HG03439 (cell line): ENCODE results near the gene TEX101.

Experiments
- ATAC-seq: cut with Tn5 transposase; IDR thresholded peaks from one replicate; pipeline ENCODE4 v1.9.1; 2021; ENCODE audit warnings: mild to moderate bottlenecking, moderate library complexity; ENCODE audit not compliant: unreplicated experiment

The TEX101 gene

GRCh38 chr19:43445426-43445825 lies 30.7 kb downstream of the TEX101 start:
- no peak for ATAC-seq

- ATAC-seq: no peak
Observed at GRCh38 chr19:43446746-43447489, 32.2 kb downstream of the TEX101 start.

GRCh38 chr19:43447655-43448054 lies 33.0 kb downstream of the TEX101 start:
- ATAC-seq: no peak

- ATAC-seq: no peak
Observed at GRCh38 chr19:43450545-43450997, 35.9 kb downstream of the TEX101 start.

DNA sequence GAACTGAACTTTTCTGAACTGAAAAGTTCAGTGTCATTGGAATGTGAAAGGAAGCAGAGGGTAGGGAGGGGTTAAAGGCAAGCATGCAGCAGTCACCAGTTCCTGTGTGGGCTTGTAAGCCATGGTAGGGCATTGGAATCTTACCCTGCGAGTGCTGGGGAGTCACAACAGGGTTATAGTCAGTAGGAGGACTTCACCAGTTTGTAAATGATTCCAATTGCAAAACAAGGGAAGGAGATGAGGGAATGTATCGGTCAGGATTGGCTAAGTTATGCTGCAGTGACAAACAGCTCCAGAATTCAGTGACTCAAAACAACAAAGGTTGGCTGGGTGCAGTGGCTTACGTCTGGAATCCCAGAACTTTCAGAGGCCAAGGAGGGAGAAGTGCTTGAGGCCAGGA lies 37.9 kb downstream of the TEX101 start:
- no peak for ATAC-seq

DNA sequence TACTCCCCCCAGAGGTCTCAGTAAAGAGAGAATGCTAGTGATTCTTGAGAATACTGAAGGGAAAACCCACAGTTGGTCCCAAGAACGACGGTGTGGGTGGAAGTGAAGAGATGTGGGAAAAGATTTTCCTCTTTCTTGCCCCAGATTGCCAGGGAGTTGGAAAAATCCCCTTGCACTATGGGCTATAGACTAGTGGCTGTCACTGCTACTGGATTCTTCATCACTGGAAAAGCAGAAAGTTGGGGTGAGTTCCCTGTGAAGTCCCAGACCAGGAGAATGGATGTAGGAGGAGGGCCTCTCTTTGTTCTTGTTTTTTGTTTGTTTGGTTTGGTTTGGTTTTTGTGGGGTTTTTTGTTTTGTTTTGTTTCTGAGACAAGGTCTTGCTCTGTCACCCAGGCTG lies 39.3 kb downstream of the TEX101 start:
- ATAC-seq: no peak

DNA sequence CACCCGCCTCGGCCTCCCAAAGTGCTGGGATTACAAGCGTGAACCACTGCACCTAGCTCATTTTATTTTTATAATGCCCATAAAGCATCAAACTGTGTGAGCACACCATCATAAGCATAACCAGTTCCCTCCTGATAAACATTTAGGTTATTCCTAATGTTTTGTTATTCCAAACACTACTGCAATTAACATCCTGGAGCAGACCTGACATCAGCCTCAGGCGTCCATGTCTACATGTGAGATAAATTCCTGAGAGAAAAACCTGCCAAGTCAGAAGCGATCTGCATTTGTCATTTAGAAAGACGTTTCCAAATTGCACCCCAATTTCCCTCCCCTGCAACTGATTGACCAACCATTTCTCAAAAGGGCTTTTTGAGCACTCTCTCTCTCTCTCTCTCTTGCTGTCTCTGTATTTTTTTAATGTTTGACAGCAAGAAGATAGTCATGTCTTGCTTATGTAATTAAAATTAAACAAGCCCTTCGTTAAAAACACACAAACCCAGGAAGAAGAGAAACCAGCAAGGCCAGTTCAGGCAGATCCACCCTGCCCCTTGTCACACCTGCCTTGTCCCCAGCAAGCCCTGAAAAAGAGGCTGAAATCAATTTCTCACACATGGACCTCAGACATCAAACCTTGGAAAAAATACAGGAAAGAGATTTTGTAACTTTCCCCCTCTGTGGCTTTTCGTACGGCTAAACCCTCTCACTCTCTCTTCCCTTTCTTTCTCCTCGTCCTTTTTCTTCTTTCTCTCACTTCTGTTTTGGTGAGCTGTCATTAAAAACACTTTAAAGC lies 40.8 kb downstream of the TEX101 start:
- ATAC-seq: no peak

DNA sequence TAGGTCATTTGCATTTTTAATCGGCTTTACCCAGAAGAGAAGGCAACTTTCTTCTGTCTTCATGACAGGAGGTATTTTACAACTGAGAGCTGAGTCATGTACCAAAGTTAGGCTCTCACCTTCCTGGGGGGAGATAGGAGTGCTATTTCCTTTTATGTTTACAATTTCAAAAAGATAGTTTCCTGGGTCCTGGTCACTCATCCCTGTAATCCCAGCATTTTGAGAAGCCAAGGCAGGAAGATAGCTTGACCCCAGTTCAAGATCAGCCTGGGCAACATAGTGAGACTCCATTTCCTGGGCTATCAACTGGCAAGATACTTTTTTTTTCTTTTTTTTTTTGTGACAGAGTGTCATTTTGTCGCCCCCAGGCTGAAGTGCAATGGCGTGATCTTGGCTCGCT lies 43.1 kb downstream of the TEX101 start:
- no peak for ATAC-seq

DNA sequence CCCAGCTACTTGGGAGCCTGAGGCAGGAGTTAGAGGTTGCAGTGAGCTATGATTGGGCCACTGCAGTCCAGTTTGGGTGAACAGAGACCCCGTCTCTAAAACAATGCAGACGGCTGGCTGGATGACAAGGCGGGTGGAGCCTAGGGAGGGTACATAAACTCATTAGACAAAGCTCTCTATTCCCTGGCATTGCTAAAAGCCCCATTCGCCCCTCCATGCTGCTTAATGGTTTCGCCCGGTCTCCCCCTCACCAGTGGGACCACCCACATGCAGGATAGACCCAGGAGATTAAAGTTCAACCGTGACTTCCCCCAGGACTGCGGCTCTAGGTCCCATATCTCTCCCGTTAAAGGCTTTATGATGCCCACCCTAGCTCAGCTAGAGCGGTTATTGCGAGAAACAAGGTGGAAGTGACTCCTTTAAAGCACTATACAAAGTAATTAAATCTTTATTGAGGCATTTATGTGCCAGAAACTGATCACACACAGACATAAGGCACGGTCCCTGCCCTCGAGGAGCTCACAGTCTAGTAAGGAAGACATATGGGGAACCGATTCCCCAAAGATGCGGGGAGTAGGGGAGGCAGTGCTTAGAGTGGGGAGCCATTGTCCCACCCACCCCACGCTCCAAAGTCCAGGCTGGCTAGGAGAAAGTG lies 45.8 kb downstream of the TEX101 start:
- no peak for ATAC-seq

DNA sequence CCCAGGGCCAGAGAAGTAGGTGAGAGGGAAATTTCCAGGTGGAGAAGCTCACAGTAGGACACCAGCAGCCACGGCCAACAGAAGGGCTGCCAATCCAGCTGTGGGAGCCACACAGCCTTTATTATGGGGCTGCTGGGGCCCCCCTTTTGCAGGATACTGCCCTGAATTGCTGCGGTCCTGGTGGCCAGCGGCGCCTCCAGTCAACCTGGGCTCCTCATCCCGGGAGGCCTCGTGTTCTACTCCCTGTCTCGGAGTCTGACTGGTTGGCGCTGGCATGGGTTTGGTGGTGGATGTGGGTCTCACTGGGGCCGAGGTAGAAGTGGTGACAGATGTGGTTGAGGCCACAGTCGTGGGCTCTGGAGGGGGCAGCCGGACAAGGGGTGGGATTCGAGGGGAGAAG lies 46.6 kb downstream of the TEX101 start:
- no peak for ATAC-seq

- ATAC-seq: no peak
Observed at GRCh38 chr19:43462383-43462782, 47.7 kb downstream of the TEX101 start.

GRCh38 chr19:43462785-43463380 lies 48.2 kb downstream of the TEX101 start:
- no peak for ATAC-seq

GRCh38 chr19:43463381-43464133 lies 48.9 kb downstream of the TEX101 start:
- peak; percentile 86 for ATAC-seq

- ATAC-seq: peak; percentile 30
Observed at GRCh38 chr19:43464134-43464775, 49.6 kb downstream of the TEX101 start.

GRCh38 chr19:43465468-43466120 lies 50.9 kb downstream of the TEX101 start, which contains the start of gene LYPD3:
LYPD3 (minus strand) TSS chr19:43465608; CDS start chr19:43465571, 37 bp downstream.
- ATAC-seq: no peak

- no peak for ATAC-seq
Observed at GRCh38 chr19:43466793-43467192, 52.1 kb downstream of the TEX101 start.

DNA sequence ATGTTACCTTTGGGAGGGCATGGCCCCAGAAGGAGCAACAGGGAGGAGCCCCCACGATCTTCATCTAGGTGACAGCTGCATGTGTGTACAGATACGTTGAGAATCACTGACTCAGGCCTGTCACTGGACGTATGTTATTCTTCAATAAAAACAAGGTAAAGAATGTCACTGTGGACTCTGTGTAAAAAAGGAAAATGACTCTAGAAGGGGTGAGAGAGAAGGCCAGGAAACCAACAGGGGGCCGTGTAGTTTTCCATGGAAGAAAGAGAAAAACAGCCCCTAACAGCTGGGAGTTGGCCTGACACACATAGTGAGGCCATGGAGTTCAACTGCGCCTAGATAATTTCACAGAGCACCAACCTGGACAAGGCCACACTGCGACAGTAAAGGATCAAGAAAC lies 52.6 kb downstream of the TEX101 start:
- no peak for ATAC-seq

DNA sequence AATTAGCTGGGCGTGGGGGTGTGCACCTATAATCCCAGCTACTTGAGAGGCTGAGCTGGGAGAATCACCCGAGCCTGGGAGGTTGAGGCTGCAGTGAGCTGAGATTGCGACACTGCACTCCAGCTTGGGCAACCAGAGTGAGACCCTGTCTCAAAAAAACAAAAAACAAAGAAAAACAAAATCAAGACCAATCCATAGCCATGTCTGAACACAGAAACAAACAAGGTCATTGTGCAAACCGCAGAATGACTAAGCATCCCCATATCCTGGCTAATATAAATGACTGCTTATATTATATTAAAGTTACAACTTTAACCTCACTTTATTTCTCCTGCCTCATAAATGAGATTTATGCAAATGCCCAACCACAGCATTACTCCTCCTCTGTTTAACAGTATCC lies 53.0 kb downstream of the TEX101 start:
- no peak for ATAC-seq
